ENCODE data around the gene APBA1.
A peak's percentile ranks its signal among the peaks of the same experiment; 100 is the strongest.

Gene APBA1

DNA sequence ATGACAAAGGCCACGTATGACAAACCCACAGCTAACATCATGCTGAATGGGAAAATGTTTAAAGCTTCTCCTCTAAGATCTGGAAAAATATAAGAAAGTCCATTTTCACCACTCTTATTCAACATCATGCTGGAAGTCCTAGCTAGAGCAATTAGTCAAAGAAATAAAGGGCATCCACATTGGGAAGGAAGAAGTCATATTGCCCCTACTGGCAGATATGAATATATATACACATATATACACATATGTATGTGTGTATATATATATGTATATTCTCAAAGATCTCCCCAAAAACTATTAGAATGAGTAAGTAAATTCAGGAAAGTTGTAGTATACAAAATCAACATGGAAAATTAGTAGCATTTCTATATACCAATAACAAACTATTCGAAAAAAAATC is 17.1 kb downstream of the APBA1 start:
- DNase-seq, result no peak

GRCh38 chr9:69653261-69653660 is 18.9 kb downstream of the APBA1 start:
- DNase-seq, result no peak

DNA sequence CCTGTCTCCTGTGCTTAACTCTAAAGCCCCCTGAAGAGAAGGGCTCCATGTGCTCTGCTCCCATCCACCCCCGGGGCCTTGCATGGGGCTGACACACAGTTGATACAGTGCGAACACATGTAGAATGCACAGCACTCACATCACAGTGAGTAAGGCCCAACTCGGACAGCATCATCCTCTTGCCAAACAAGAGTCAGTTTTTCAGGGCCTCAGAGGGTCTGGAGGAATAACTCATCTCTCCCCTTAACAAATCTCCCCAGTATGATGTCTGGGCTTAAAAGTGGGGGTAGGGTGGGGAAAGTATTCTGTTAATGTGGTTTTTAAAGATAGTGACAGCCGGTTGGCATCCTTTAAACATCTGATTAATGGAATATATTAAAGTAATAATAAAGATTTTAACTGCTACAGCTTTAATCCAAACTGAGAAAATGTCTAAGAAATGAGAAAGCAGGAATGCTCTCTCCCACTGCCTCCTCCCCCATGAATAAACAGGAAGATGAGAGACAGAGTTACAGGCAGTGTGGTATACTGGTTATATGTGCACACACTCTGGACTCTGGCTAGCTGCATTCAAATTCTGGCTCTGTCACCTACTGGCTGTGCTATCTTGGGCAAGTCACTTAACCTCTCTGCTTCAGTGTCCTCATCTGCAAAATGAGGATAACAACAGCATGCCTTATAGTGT is 22.5 kb downstream of the APBA1 start:
- no peak for DNase-seq

DNA sequence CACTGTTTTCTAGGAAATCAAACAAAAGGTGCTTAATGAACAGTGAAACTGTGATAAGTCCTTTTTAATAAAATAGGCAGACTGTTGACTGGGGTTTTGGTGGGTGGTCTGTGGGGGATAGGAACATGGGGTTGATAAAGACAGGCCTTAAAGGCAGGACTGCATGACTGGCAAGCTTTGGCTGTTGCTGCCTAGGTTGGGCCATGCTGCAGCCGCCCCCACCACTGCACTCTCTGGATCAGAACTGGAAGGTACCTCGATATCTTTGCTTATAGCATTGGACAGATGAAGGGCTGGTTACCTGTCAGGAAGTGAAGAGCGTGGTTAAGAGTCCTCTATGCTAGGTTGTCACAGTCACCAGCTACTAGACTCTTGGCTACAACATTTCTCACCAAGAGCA is 24.4 kb downstream of the APBA1 start:
- no peak for DNase-seq

GRCh38 chr9:69646810-69647209 is 25.4 kb downstream of the APBA1 start:
- DNase-seq, result no peak

DNA sequence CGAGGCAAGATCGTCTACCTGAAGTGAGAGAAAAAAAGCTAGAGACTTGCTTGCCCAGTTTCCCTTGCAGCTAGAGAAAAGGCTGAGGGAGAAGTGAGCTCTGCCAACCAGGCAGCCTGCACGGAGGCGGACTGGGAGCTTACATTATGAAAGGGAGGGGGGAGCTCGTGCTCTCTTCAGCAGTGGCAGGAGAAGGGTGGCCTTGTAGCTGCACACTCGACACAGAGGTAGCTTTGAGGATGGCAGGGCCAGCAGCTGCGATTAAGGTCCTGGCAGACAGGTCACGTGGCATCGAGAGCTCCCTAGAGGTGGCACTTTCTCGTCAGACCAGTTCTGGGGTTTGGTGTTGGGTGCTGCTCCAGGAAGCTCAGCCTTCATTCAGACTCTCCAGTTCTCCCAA is 26.7 kb downstream of the APBA1 start:
- DNase-seq, result peak; percentile 91

GRCh38 chr9:69643098-69643497 is 29.1 kb downstream of the APBA1 start:
- DNase-seq, result no peak

DNA sequence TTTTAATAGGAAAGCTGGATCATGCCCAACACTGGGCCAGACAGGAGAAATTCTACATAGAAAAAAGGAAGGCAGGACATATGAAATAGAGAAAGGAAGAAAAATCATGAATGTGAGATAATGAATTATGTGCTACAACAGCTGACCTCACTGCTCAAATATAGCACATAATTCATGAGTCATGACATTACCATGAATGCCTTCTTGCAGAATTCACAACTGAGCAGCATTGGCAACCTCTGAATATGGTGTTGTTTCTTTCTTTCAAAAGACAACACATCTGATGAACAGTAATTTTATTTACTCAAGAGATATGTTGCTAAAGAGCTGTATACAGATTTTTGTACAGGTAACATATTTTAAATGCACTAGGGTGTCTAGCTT is 34.4 kb downstream of the APBA1 start:
- DNase-seq, result no peak

- no peak for DNase-seq
Measured at GRCh38 chr9:69637193-69637816, 34.9 kb downstream of the APBA1 start.

- DNase-seq, result no peak
Measured at GRCh38 chr9:69633716-69634115, 38.5 kb downstream of the APBA1 start.

GRCh38 chr9:69632768-69633167 is 39.4 kb downstream of the APBA1 start:
- DNase-seq, result no peak

- no peak for DNase-seq
Measured at GRCh38 chr9:69627281-69627680, 44.9 kb downstream of the APBA1 start.

- DNase-seq, result no peak
Measured at GRCh38 chr9:69623276-69623675, 48.9 kb downstream of the APBA1 start.

GRCh38 chr9:69622676-69623075 is 49.5 kb downstream of the APBA1 start:
- DNase-seq, result no peak

DNA sequence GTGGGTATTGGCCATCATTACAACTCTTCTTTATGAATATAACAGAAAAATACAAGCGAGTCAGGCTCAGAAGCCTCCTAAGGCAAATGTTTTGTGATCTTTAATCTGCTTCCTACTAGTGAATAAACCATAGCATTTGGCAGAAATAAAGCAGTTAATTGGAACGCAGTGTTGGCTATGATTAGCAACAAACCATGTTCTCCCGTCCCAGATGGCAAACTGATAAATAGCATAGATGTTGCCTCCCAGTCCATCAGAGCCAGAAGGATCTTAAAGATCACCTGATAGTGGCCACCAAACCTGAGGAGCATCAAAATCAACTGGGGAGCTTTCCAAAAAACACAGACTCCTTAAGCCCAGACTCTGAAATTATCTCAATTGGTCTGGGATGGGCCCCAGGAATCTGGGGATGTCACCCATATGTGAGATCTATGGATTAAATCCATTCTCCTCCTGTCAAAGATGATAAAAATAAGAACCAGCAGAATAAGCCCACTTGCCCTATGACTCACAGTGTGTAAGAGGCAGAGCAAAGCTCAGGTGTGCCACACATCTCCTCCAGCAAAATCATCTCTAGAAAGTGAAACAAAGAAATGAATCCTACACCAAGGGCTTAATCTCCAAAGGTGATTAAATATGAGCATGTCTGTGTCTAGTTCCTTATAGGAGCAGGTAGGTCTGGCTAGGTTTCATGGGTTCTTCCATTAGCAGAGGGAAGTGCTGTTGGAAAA is 50.3 kb downstream of the APBA1 start:
- DNase-seq, result no peak

GRCh38 chr9:69620731-69621130 is 51.4 kb downstream of the APBA1 start:
- no peak for DNase-seq

DNA sequence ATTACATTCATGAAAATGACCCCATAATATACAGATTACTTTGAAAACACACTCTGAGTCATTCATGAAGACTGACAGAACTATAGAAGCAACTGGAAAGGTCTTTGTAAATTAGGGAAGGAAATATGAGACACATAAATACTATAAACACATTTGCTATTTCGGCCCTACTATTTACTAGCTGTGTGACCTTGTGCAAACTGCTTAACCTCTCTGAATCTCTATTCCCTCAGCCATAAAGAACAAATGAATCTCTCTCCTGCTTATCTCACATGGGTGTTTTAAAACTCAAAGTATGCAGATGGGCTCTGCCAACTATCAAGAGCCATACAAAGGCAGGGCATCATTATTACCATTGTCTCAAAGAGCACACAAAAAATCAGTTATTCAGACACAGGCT is 52.9 kb downstream of the APBA1 start:
- no peak for DNase-seq

GRCh38 chr9:69617006-69617405 is 55.2 kb downstream of the APBA1 start:
- DNase-seq, result no peak

- no peak for DNase-seq
Measured at GRCh38 chr9:69615880-69616279, 56.3 kb downstream of the APBA1 start.

GRCh38 chr9:69611221-69611620 is 61.0 kb downstream of the APBA1 start:
- no peak for DNase-seq

DNA sequence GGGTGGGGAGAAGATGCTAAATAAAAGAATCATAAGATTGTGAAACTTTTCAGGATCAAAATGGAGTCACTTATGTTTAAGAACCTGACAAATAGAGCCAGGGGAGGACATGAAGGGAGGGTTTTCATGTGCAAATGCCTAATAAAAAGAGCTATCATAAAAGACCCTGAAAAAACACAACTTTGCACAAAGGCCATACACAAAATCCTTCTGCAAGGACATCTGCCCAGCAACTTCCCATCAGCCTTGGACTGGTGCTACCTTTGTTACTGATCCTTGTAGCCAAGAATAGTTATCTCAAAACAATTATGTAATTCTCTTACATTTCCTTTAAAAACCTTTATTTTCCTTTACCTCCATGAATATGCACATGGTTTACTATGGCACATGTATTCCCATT is 63.0 kb downstream of the APBA1 start:
- DNase-seq, result no peak

DNA sequence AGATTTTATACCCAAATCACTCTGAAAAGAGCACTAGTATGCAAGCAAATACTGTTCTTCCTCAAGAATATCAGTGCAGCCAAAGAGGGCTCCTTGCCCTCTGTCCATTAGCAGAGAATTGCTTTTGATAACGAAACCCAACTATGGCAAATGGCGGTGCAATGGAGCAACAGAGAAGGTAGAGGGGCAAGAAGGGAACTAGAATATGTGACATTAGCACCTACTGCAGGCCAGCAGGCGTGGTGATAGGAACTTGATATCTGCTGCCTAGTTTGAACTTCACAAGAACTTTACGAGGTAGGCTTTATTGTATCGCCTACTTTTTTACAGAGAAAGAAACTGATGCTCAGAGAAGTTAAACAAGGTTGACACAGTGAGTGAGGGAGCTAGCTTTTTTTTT is 66.1 kb downstream of the APBA1 start:
- no peak for DNase-seq

- DNase-seq, result peak; percentile 65
Measured at GRCh38 chr9:69605406-69605805, 66.8 kb downstream of the APBA1 start.

DNA sequence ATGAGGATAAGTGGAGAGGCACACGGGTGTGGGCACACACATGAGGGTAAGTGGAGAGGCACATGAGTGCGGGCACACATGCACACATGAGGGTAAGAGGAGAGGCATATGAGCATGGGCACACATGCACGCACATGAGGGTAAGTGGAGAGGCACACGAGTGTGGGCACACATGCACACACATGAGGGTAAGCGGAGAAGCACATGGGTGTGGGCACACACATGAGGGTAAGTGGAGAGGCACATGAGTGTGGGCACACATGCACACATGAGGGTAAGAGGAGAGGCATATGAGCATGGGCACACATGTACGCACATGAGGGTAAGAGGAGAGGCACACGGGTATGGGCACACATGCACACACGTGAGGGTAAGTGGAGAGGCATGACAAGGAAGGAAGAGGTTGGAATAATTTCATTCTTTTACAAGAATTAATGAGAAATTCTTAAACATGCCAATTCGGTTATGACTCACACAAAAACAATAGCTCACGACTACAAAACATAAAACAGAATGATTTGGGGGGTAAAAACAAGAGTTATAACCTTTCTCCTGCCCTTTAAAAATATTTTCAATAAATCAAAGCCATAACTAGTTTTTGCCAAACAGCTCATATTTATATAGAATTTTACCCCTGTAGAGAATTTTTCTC is 67.5 kb downstream of the APBA1 start:
- no peak for DNase-seq

All from NCI-H774 (cell line).